Measurements from ENCODE around the gene VPS51.

GRCh38 chr11:65125197-65126056, 29.4 kb downstream of the VPS51 start:
- TF ChIP-seq CTCF (IDR thresholded peaks at IDR 0.05), result no peak
- no peak for TF ChIP-seq POLR2A (IDR thresholded peaks at IDR 0.05)
- no peak for TF ChIP-seq EP300 (IDR thresholded peaks at IDR 0.05)

Measured in tibial nerve (tissue), 4 donors.